Activated CD8-positive, alpha-beta T cell treated with anti-CD3 and anti-CD28 coated beads for 36 hours (primary cell): ENCODE data around the gene C1orf216. TPM values are rescaled to one million over a fixed set of nuclear protein-coding genes. Genes with fewer than 3 reads are reported as not detected.

Experiments
- ATAC-seq: fragments of 200-7000 bp; cut with Tn5 transposase; one replicate; pipeline ENCODE4 v1.10.0; 2021; ENCODE audit warnings: mild to moderate bottlenecking, moderate library complexity
- CTCF ChIA-PET: fragments of 350-600 bp; sonication (Branson Sonifier 250); formaldehyde crosslinking; loops from one replicate; lab custom pipeline; 2021; ENCODE audit warnings: antibody characterized with exemption; lab: Charles Lee
- POLR2A ChIA-PET: fragments of 350-600 bp; sonication (Branson Sonifier 250); formaldehyde crosslinking; loops from one replicate; lab custom pipeline; 2021; ENCODE audit warnings: antibody characterized with exemption; lab: Charles Lee
- DNase-seq: peaks from one replicate; pipeline ENCODE4 v3.0.0-alpha.2; 2020
- H3K27ac Mint-ChIP-seq: one replicate; pipeline ENCODE4 v1.8.0; 2021; ENCODE audit warnings: mild to moderate bottlenecking, mixed read lengths
- H3K27me3 Mint-ChIP-seq: one replicate; pipeline ENCODE4 v1.8.0; 2021; ENCODE audit warnings: mixed read lengths
- H3K36me3 Mint-ChIP-seq: one replicate; pipeline ENCODE4 v1.8.0; 2021; ENCODE audit warnings: low read depth, mixed read lengths
- H3K4me1 Mint-ChIP-seq: one replicate; pipeline ENCODE4 v1.8.0; 2021; ENCODE audit warnings: low read depth, mixed read lengths
- H3K4me3 Mint-ChIP-seq: one replicate; pipeline ENCODE4 v1.8.0; 2021; ENCODE audit warnings: mild to moderate bottlenecking, moderate library complexity, mixed read lengths
- H3K9me3 Mint-ChIP-seq: one replicate; pipeline ENCODE4 v1.8.0; 2021; ENCODE audit warnings: mixed read lengths
- intact Hi-C: fragments of 100-400 bp; cut with micrococcal nuclease; formaldehyde crosslinking; loops from one replicate; pipeline ENCODE4 v1.10.0; 2022
- total RNA-seq, 2 experiments: library from RNA; stranded (reverse); gene quantifications; one replicate each; pipeline ENCODE4 v1.2.3, GENCODE V29; 2021
- TF ChIP-seq, protein P1 (sequence below): fragments of 200-600 bp; IDR thresholded peaks from one replicate; pipeline ENCODE4 v1.8.0; 2022; ENCODE audit warnings: antibody characterized with exemption, mild to moderate bottlenecking

The C1orf216 gene
- total RNA-seq, 2 experiments from 2014 or later = 10.4 to 11.0 TPM

DNA sequence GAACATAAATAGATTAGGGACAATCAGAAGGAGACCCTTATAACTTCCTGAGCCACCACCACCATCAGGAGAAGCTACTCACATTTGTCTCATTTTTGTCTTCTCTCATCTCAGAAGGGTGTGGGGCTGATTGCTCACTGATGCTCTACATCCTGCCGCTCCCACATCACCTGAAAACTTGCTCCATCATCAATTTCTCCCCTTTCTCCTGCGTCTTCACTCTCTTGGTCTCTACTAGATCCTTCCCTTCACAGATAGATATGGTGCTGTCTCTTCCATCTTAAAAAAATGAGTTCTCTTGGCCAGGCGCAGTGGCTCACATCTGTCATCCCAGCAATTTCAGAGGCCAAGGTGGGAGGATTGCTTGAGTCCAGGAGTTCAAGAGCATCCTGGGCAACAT lies 38.4 kb downstream of the C1orf216 start:
- POLR2A ChIA-PET = no interaction called here
- H3K9me3 Mint-ChIP-seq = no peaks in the 10 kb centered on the region
- TF ChIP-seq, protein P1, sequence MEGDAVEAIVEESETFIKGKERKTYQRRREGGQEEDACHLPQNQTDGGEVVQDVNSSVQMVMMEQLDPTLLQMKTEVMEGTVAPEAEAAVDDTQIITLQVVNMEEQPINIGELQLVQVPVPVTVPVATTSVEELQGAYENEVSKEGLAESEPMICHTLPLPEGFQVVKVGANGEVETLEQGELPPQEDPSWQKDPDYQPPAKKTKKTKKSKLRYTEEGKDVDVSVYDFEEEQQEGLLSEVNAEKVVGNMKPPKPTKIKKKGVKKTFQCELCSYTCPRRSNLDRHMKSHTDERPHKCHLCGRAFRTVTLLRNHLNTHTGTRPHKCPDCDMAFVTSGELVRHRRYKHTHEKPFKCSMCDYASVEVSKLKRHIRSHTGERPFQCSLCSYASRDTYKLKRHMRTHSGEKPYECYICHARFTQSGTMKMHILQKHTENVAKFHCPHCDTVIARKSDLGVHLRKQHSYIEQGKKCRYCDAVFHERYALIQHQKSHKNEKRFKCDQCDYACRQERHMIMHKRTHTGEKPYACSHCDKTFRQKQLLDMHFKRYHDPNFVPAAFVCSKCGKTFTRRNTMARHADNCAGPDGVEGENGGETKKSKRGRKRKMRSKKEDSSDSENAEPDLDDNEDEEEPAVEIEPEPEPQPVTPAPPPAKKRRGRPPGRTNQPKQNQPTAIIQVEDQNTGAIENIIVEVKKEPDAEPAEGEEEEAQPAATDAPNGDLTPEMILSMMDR = no peak
- H3K36me3 Mint-ChIP-seq = no peaks in the 10 kb centered on the region
- ATAC-seq (no peak), DNase-seq (no peak)
- H3K4me1 Mint-ChIP-seq = no peaks in the 10 kb centered on the region
- peaks cover 4% of the 10 kb centered on the region for H3K27me3 Mint-ChIP-seq
- H3K4me3 Mint-ChIP-seq = no peak overlapping the region
- CTCF ChIA-PET = interaction anchor here (1.5 kb wide), 1 partner anchor 35 kb away, joined by 3 read pairs; no protein-coding TSS in a partner anchor
- intact Hi-C loops = no loop called here
- H3K27ac Mint-ChIP-seq = no peak overlapping the region

DNA sequence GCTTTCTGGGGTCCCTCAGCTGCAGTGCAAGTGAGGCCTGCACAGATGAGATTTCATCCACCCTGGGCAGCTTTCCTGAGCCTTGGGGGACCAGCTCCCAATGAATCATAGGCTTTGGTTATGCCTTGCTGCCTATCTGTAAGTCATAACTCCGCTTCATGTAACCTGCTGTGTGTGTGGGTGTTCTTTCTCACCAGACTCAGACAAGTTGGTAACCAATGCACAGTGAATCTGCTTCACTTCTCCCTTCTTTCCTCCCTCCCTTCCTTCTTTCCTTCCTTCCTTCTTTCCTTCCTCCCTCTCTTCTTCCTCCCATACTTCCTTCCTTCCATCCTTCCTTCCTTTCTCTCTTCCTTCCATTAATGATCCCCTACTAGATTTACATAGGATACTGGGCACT lies 42.9 kb downstream of the C1orf216 start:
- no peaks in the 10 kb centered on the region for H3K36me3 Mint-ChIP-seq
- H3K9me3 Mint-ChIP-seq = no peaks in the 10 kb centered on the region
- CTCF ChIA-PET = no interaction called here
- H3K4me3 Mint-ChIP-seq = no peak overlapping the region
- intact Hi-C loops = no loop called here
- no peak overlapping the region for H3K27ac Mint-ChIP-seq
- TF ChIP-seq, protein P1 = no peak
- ATAC-seq (no peak), DNase-seq (no peak)
- POLR2A ChIA-PET = no interaction called here
- no peaks in the 10 kb centered on the region for H3K4me1 Mint-ChIP-seq
- peaks cover 7% of the 10 kb centered on the region for H3K27me3 Mint-ChIP-seq

DNA sequence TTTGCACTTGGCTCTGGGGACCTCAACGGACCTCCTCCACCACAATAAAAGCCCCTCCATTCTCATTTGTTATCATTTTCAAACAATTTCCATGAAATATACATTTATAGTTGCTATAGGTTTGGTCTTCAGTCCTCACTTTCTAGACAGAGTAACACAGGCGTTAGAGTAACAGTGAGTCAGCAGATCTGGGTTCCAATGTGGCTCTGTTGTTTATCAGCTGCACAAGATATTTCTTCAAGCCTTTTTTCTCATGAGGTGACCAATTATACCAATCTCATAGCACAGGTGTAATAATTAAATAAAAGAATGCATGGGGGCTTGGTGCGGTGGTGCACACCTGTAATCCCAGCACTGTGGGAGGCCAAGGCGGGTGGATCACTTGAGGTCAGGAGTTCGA lies 44.6 kb downstream of the C1orf216 start:
- TF ChIP-seq, protein P1 = no peak
- H3K4me1 Mint-ChIP-seq = no peaks in the 10 kb centered on the region
- no peak overlapping the region for H3K4me3 Mint-ChIP-seq
- peaks cover 9% of the 10 kb centered on the region for H3K27me3 Mint-ChIP-seq
- ChIA-PET POLR2A (no interaction called here), CTCF (no interaction called here)
- no peaks in the 10 kb centered on the region for H3K36me3 Mint-ChIP-seq
- intact Hi-C loops = no loop called here
- DNase-seq = no peak
- no peak overlapping the region for H3K27ac Mint-ChIP-seq
- ATAC-seq = no peak
- H3K9me3 Mint-ChIP-seq = no peaks in the 10 kb centered on the region

DNA sequence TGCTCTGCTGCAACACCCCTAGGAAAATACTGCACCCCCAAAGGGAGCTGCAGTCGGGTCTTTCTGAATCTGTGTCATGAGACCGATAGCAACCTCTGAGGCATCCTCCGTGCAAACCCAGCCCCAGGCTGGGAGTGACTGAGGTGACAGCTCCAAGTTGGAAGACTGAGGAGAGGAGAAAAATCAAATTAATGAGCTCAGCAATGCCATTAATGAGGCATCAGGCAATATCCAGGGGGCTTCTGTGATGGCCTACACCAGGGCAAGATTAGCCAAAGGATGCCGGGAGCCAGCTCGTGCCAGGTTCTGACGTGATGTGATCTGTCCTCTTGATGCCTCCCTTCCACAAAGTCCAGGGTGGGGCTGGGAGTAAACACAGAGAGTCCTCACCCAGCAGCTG lies 46.6 kb downstream of the C1orf216 start:
- ChIA-PET POLR2A (no interaction called here), CTCF (interaction anchor here (2.4 kb wide), 1 partner anchor 44 kb away, joined by 12 read pairs; no protein-coding TSS in a partner anchor)
- H3K4me3 Mint-ChIP-seq = no peak overlapping the region
- intact Hi-C loops = no loop called here
- TF ChIP-seq, protein P1 = no peak
- peaks cover 9% of the 10 kb centered on the region for H3K27me3 Mint-ChIP-seq
- no peak for ATAC-seq
- no peak overlapping the region for H3K27ac Mint-ChIP-seq
- DNase-seq = no peak
- H3K9me3 Mint-ChIP-seq = no peaks in the 10 kb centered on the region
- H3K4me1 Mint-ChIP-seq = no peaks in the 10 kb centered on the region
- H3K36me3 Mint-ChIP-seq = no peaks in the 10 kb centered on the region

- TF ChIP-seq, protein P1 = no peak
- Mint-ChIP-seq H3K9me3 (no peaks in the 10 kb centered on the region), H3K27me3 (peaks cover 9% of the 10 kb centered on the region), H3K36me3 (no peaks in the 10 kb centered on the region), H3K27ac (no peak overlapping the region), H3K4me1 (no peaks in the 10 kb centered on the region), H3K4me3 (no peak overlapping the region)
- no peak for DNase-seq
- ChIA-PET CTCF (interaction anchor here (1.7 kb wide), 1 partner anchor 22 kb away, joined by 4 read pairs; no protein-coding TSS in a partner anchor), POLR2A (no interaction called here)
- intact Hi-C loops = no loop called here
- ATAC-seq = no peak
Observed at GRCh38 chr1:35668506-35668905, 50.2 kb downstream of the C1orf216 start.
